GM18868 (cell line): Measurements from ENCODE around the gene TTLL10.

Experiments
- ATAC-seq: cut with Tn5 transposase; IDR thresholded peaks from one replicate; pipeline ENCODE4 v1.9.1; 2021; ENCODE audit warnings: mild to moderate bottlenecking, moderate library complexity; ENCODE audit not compliant: unreplicated experiment

TTLL10 gene

GRCh38 chr1:1173793-1174415 is at the start of gene TTLL10:
Gene TTLL10 (plus strand): TSS chr1:1173880. CDS start chr1:1179216, 5,336 bp downstream.
- ATAC-seq: no peak

GRCh38 chr1:1124508-1124785 is 49.2 kb upstream of the TTLL10 start:
- no peak for ATAC-seq

- ATAC-seq: no peak
These were observed 48.7 kb upstream of the TTLL10 start for GRCh38 chr1:1124786-1125642.

GRCh38 chr1:1125945-1126344 is 47.7 kb upstream of the TTLL10 start:
- ATAC-seq: no peak

GRCh38 chr1:1127551-1128451 is 45.9 kb upstream of the TTLL10 start:
- no peak for ATAC-seq

GRCh38 chr1:1128454-1129139 is 45.1 kb upstream of the TTLL10 start:
- ATAC-seq: no peak

GRCh38 chr1:1129381-1129821 is 44.3 kb upstream of the TTLL10 start:
- no peak for ATAC-seq

- no peak for ATAC-seq
These were observed 43.2 kb upstream of the TTLL10 start for GRCh38 chr1:1130206-1131120.

- ATAC-seq: no peak
These were observed 41.4 kb upstream of the TTLL10 start for GRCh38 chr1:1132042-1132950.

GRCh38 chr1:1132956-1133750 is 40.5 kb upstream of the TTLL10 start:
- no peak for ATAC-seq

- ATAC-seq: no peak
These were observed 39.2 kb upstream of the TTLL10 start for GRCh38 chr1:1134300-1134970.

- ATAC-seq: no peak
These were observed 38.1 kb upstream of the TTLL10 start for GRCh38 chr1:1135339-1136136.

GRCh38 chr1:1136547-1137230 is 37.0 kb upstream of the TTLL10 start:
- no peak for ATAC-seq

GRCh38 chr1:1137256-1138045 is 36.2 kb upstream of the TTLL10 start:
- ATAC-seq: no peak

- ATAC-seq: no peak
These were observed 33.0 kb upstream of the TTLL10 start for GRCh38 chr1:1140673-1141072.
